ENCODE data around the gene DHRSX. TPM values are rescaled to one million over a fixed set of nuclear protein-coding genes. Genes with fewer than 3 reads are reported as not detected.
"Not testable (repeated sequence)": the region's sequence is repeated elsewhere in the genome, so short reads cannot be mapped to it uniquely, and the experiment has no call there.

Gene DHRSX
- total RNA-seq, 4 donors from 2014 or later: 8.2 to 35.7 (median 16.1) TPM

- peaks cover 2% of the 10 kb centered on the region for H3K4me1 ChIP-seq
- no peak overlapping the region for H3K4me3 ChIP-seq
- no peaks in the 10 kb centered on the region for H3K9me3 ChIP-seq
- no peak for DNase-seq (ENCODE audit: low spot score in 2 of 2)
- H3K27me3 ChIP-seq: no peaks in the 10 kb centered on the region
- WGBS: 95% methylated on average over 6 of the region's 6 CpGs
- TF ChIP-seq POLR2AphosphoS5 (IDR thresholded peaks at IDR 0.05): no peak
- TF ChIP-seq EP300 (IDR thresholded peaks at IDR 0.05): no peak
- no peak for TF ChIP-seq POLR2A (IDR thresholded peaks at IDR 0.05)
- no peak for TF ChIP-seq CTCF (IDR thresholded peaks at IDR 0.05)
- no peaks in the 10 kb centered on the region for H3K36me3 ChIP-seq
- no peak overlapping the region for H3K27ac ChIP-seq
These were observed 42.5 kb downstream of the DHRSX start for GRCh38 chrX:2458309-2458708.

GRCh38 chrX:2457289-2458133 is 43.3 kb downstream of the DHRSX start:
- Histone ChIP-seq H3K27me3 (no peaks in the 10 kb centered on the region), H3K27ac (no peak overlapping the region), H3K4me3 (no peak overlapping the region), H3K4me1 (peaks cover 2% of the 10 kb centered on the region), H3K9me3 (no peaks in the 10 kb centered on the region), H3K36me3 (no peaks in the 10 kb centered on the region)
- DNase-seq (ENCODE audit: low spot score in 2 of 2): no peak
- 88% methylated on average over 26 of the region's 26 CpGs for WGBS
- no peak for TF ChIP-seq CTCF (IDR thresholded peaks at IDR 0.05)

- not testable (repeated sequence) for H3K27me3 ChIP-seq; DNase-seq (ENCODE audit: low spot score in 2 of 2); H3K9me3 ChIP-seq; H3K4me1 ChIP-seq; H3K36me3 ChIP-seq; H3K4me3 ChIP-seq; H3K27ac ChIP-seq
- WGBS: 88% methylated on average over 8 of the region's 8 CpGs
These were observed 44.7 kb downstream of the DHRSX start for GRCh38 chrX:2456091-2456490.

GRCh38 chrX:2454620-2455019 is 46.2 kb downstream of the DHRSX start:
- not testable (repeated sequence) for H3K4me1 ChIP-seq; H3K36me3 ChIP-seq; H3K9me3 ChIP-seq; DNase-seq (ENCODE audit: low spot score in 2 of 2); H3K4me3 ChIP-seq; H3K27me3 ChIP-seq; H3K27ac ChIP-seq
- 92% methylated on average over 9 of the region's 9 CpGs for WGBS

GRCh38 chrX:2452799-2453198 is 48.0 kb downstream of the DHRSX start:
- H3K4me1 ChIP-seq: no peaks in the 10 kb centered on the region
- TF ChIP-seq POLR2A (IDR thresholded peaks at IDR 0.05): no peak
- TF ChIP-seq CTCF (IDR thresholded peaks at IDR 0.05): no peak
- no peak for TF ChIP-seq POLR2AphosphoS5 (IDR thresholded peaks at IDR 0.05)
- no peak for TF ChIP-seq EP300 (IDR thresholded peaks at IDR 0.05)
- WGBS: 95% methylated on average over 4 of the region's 4 CpGs
- no peak for DNase-seq (ENCODE audit: low spot score in 2 of 2)
- no peak overlapping the region for H3K4me3 ChIP-seq
- H3K27ac ChIP-seq: no peak overlapping the region
- H3K9me3 ChIP-seq: no peaks in the 10 kb centered on the region
- H3K36me3 ChIP-seq: no peaks in the 10 kb centered on the region
- no peaks in the 10 kb centered on the region for H3K27me3 ChIP-seq

- Histone ChIP-seq H3K36me3 (no peaks in the 10 kb centered on the region), H3K27me3 (no peaks in the 10 kb centered on the region), H3K4me1 (no peaks in the 10 kb centered on the region), H3K9me3 (no peaks in the 10 kb centered on the region), H3K27ac (no peak overlapping the region), H3K4me3 (no peak overlapping the region)
- DNase-seq (ENCODE audit: low spot score in 2 of 2): no peak
- TF ChIP-seq CTCF (IDR thresholded peaks at IDR 0.05): no peak
- TF ChIP-seq POLR2A (IDR thresholded peaks at IDR 0.05): no peak
- no peak for TF ChIP-seq POLR2AphosphoS5 (IDR thresholded peaks at IDR 0.05)
- TF ChIP-seq EP300 (IDR thresholded peaks at IDR 0.05): no peak
- WGBS: 94% methylated on average over 21 of the region's 22 CpGs
These were observed 48.4 kb downstream of the DHRSX start for GRCh38 chrX:2452317-2452784.
